NT2/D1 (cell line): ENCODE results near the gene PIK3C2B.

Experiments used
- DNase-seq: peaks from one replicate; pipeline ENCODE4 v3.0.0-alpha.2; 2011; ENCODE audit warnings: low read depth, low spot score
- H3K27me3 ChIP-seq: 2 replicates; pipeline ENCODE4 v1.6.0; 2011; ENCODE audit warnings: mild to moderate bottlenecking; ENCODE audit not compliant: insufficient read length, insufficient read depth
- H3K36me3 ChIP-seq: 2 replicates; pipeline ENCODE4 v1.6.1; 2011; ENCODE audit warnings: mild to moderate bottlenecking, low read length, mixed read lengths; ENCODE audit not compliant: insufficient read depth, insufficient read length
- H3K4me1 ChIP-seq: 2 replicates; pipeline ENCODE4 v1.5.1; 2011; ENCODE audit not compliant: insufficient read depth, insufficient read length
- H3K4me3 ChIP-seq: 2 replicates; pipeline ENCODE4 v1.5.1; 2011; ENCODE audit warnings: low read depth; ENCODE audit not compliant: insufficient read length
- H3K9ac ChIP-seq: 2 replicates; pipeline ENCODE4 v1.6.0; 2011; ENCODE audit warnings: low read depth; ENCODE audit not compliant: insufficient read length
- H3K9me3 ChIP-seq: 2 replicates; pipeline ENCODE4 v1.5.1; 2011; ENCODE audit warnings: mild to moderate bottlenecking, low read length; ENCODE audit not compliant: insufficient read depth
- SUZ12 ChIP-seq: IDR thresholded peaks from 2 replicates; pipeline ENCODE4 v1.6.1; 2011; ENCODE audit not compliant: insufficient read length, insufficient read depth; ENCODE audit errors: extremely low read depth
- YY1 ChIP-seq: IDR thresholded peaks from 2 replicates; pipeline ENCODE4 v1.6.1; 2011; ENCODE audit not compliant: insufficient read length, insufficient read depth
- ZNF274 ChIP-seq: IDR thresholded peaks from 2 replicates; pipeline ENCODE4 v1.6.1; 2011; ENCODE audit warnings: mild to moderate bottlenecking, low read depth, low read length

PIK3C2B gene

DNA sequence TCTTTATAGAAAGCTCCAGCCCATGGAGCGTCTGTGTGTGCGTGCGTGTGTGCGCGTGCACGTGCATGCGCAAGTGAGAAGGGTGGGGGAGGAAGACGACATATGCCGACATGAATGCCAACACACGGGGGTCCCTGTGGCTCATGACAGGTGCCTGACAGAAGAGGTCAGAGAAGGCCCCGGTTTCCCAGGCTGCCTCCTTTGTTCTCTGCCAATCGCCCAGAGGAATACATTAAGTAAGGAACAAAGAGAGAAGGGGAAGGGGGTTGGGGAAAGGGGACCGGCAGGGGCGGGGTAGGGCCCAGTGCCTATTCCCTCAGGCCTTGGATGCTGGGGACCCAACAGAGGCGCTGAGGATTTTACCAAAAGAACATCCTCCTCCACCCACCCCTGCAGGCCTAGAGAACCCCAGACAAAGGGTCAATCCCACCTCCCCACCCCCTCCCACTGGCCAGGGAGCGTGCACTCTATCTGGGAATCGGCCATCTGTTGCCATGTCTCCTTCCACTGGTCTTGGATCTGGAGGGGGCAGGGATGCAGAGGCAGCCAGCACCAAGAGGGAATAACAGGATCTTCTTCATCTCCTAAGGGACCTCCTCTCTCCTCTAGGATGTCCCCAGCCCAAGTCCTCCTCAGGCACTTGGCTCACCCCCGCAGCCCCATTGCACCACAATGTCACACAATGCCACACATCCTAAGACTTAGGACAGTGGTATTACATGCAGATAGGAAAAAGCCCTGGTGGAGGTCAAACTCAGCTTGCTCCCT lies 39.4 kb downstream of the PIK3C2B start:
- no peak overlapping the region for H3K4me3 ChIP-seq
- no peaks in the 10 kb centered on the region for H3K27me3 ChIP-seq
- H3K36me3 ChIP-seq, result peaks cover 31% of the 10 kb centered on the region
- TF ChIP-seq SUZ12 (no peak), ZNF274 (no peak), YY1 (no peak)
- H3K9me3 ChIP-seq, result no peaks in the 10 kb centered on the region
- H3K4me1 ChIP-seq, result peaks cover 27% of the 10 kb centered on the region
- peak; percentile 92 for DNase-seq
- H3K9ac ChIP-seq, result peak overlapping the region; percentile 12

DNA sequence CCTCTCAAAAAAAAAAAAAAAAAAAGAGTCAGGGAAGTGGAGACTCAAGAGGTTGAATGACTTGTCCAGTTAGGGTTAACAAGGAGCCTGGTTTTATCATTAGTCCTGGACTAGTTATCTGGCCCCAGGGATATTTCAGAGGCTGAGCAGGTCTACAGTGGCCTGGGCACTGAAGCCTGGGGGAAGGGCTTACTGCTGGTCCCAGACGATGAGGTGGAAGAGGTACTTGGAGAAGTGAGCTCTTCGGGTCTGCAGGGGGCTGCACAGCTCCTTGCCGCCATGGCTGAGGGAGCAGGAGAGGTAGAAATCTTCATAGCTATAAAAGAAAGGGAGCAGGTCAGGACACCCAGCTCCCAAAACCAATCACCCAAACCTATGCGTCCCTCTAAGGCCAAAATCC lies 40.1 kb downstream of the PIK3C2B start:
- no peak overlapping the region for H3K9ac ChIP-seq
- peaks cover 32% of the 10 kb centered on the region for H3K4me1 ChIP-seq
- H3K9me3 ChIP-seq, result no peaks in the 10 kb centered on the region
- H3K27me3 ChIP-seq, result no peaks in the 10 kb centered on the region
- peaks cover 33% of the 10 kb centered on the region for H3K36me3 ChIP-seq
- TF ChIP-seq YY1, result no peak
- no peak for TF ChIP-seq SUZ12
- TF ChIP-seq ZNF274, result no peak
- no peak overlapping the region for H3K4me3 ChIP-seq
- no peak for DNase-seq

DNA sequence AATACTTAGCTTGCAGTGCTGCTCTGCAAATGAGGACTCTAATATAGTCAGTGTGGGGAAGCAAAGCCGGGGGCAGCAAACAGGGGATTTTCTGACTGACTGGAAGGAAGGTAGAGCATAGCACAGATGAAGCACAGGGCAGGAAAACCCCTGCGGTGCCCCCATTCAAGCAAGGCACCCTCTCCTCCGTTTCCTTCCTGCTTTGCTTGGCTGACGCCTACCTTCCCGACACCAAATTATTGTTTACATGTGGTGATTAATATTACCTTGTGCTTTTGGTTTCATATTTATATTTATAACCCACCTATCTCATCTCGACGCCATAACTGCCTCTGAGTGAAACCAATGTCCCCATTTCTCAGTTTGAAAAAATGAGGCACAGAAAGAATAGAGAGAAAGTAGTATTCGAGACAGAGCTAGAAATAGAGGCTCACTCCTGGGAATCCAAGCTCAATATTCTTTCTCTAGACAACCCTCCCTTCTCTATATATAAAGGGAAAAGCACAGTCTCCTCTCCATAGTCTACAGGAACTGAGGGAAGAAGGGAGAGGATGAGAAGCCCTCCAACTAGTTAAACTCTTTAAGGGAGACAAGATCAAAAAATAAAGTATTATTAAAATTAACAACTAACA lies 41.3 kb downstream of the PIK3C2B start:
- no peak overlapping the region for H3K4me3 ChIP-seq
- no peaks in the 10 kb centered on the region for H3K9me3 ChIP-seq
- H3K4me1 ChIP-seq, result peaks cover 32% of the 10 kb centered on the region
- no peak for DNase-seq
- H3K36me3 ChIP-seq, result peaks cover 35% of the 10 kb centered on the region
- no peak overlapping the region for H3K9ac ChIP-seq
- no peak for TF ChIP-seq SUZ12
- H3K27me3 ChIP-seq, result no peaks in the 10 kb centered on the region

DNA sequence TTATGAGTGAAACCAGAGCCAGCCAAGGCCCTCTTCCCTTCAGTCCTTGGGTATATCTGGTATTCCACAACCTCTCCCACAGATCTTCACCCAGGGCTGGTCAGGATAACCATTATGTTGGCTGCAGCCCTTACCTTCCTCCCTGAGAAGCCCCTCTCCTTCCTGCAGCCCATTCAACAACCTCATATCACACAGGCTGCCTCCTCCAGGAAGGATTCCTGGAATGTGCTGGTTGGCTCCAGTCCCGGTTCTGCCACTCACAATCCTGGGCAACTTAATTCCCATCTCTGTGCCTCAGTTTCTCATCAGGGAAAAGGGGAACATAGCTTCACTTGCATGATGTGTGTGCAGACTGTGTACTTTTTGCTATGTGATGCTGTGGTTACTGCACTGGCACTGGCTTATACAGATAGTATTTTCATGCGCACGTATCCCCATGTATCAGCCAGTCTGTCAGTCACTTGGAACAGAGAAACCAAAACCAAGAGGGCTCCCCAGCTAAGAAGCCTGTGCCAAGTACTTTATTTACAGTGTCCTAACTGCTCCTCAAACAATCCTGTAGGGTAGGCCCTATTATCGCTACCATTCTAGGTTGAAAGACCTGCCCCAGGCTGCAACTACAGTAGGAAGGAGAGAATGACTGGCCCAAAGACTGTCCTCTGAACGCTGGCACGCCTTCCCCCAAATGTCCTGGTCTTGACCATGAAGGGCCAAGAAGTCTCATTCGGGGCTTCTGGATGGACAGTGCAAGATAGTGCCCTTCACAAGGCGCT lies 43.1 kb downstream of the PIK3C2B start:
- Histone ChIP-seq H3K4me3 (no peak overlapping the region), H3K27me3 (no peaks in the 10 kb centered on the region), H3K9ac (peak overlapping the region; percentile 12), H3K36me3 (peaks cover 32% of the 10 kb centered on the region), H3K4me1 (peaks cover 33% of the 10 kb centered on the region), H3K9me3 (no peaks in the 10 kb centered on the region)
- no peak for DNase-seq
- TF ChIP-seq ZNF274, result no peak
- TF ChIP-seq YY1, result no peak
- no peak for TF ChIP-seq SUZ12

DNA sequence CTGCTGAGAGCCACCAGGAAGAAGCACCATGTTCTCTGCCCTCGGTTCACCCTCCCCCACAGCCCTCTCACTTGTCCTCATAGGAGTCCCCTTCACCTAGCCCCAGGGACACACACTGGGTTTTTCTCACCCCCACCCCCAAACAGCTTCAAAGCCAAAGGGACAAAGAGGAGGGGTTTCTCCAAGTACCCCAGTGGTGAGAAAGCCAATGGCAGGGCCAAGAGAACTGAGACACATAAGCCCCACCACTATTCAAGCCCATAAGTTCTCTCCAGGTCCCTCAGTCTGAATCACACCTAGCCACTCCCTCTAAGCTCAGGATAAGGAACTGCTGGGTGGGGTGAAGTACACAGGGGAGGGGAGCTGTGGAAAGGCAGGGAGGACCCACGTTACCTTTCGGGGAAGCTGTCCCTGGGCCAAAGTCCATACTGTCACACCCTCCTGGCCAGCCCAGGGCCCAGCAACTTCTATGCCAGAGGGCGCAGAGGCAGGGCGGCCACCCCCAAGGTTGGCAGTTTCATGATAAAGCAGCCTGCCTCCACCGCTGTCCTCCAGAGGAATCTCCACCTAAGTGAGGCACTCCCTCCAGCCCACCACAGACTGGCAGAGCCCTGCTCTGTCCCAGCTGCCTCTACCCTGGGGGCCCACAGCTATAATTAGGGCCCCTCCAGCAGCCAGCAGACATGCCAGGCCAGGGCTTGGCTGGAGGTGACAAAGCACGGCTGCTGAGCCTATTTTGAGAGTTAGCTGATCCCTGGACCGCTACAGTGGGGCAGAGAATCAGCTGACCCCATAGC lies 43.9 kb downstream of the PIK3C2B start:
- peak overlapping the region; percentile 12 for H3K9ac ChIP-seq
- H3K27me3 ChIP-seq, result no peaks in the 10 kb centered on the region
- H3K36me3 ChIP-seq, result peaks cover 33% of the 10 kb centered on the region
- H3K4me1 ChIP-seq, result peaks cover 37% of the 10 kb centered on the region
- H3K4me3 ChIP-seq, result no peak overlapping the region
- no peak for DNase-seq
- H3K9me3 ChIP-seq, result no peaks in the 10 kb centered on the region
- TF ChIP-seq YY1 (no peak), SUZ12 (no peak), ZNF274 (no peak)

DNA sequence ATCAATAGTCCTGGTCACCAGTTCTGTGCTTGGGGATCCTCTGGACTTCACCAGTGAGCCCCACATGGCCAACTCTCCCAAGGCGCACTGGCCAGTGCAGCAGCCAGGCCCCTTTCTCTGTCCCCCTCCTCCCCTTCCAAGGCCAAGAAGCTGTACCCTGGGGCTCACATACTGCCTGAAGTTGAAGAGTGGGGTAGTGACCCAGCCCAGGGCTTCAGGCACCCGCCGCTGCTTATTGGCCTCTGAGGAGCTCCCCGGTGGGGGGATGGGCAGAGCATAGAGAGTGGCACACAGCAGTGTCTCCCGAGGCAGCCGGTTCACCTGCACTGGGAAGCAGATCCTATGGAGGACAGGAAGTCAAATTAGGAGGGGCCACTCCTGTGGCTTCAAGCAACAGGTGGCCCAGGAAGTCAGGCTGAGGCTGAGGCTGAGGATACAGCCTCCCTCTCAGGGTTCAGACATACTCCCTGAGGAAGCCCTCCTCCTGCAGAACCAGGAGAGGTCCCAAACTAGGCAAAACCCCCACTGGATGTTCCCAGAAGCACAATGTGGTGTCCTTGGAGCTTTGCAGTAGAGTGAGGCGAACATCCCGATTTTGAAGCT lies 44.8 kb downstream of the PIK3C2B start:
- peaks cover 34% of the 10 kb centered on the region for H3K36me3 ChIP-seq
- no peak for TF ChIP-seq ZNF274
- TF ChIP-seq YY1, result no peak
- no peak for TF ChIP-seq SUZ12
- peak overlapping the region; percentile 26 for H3K9ac ChIP-seq
- no peaks in the 10 kb centered on the region for H3K9me3 ChIP-seq
- H3K27me3 ChIP-seq, result no peaks in the 10 kb centered on the region
- DNase-seq, result no peak
- peaks cover 35% of the 10 kb centered on the region for H3K4me1 ChIP-seq
- H3K4me3 ChIP-seq, result no peak overlapping the region
